Fibroblast of skin of right biceps (primary cell): Measurements from ENCODE around the gene ZNF697.
A peak's percentile ranks its signal among the peaks of the same experiment; 100 is the strongest.
"Not testable (repeated sequence)": the region's sequence is repeated elsewhere in the genome, so short reads cannot be mapped to it uniquely, and the experiment has no call there.

Experiments
- DNase-seq: peaks from one replicate; pipeline ENCODE4 v3.0.0-alpha.2; 2013

ZNF697 gene

GRCh38 chr1:119595606-119596005 lies 52.5 kb downstream of the ZNF697 start:
- DNase-seq = no peak

- DNase-seq = no peak
Measured at GRCh38 chr1:119595168-119595567, 52.9 kb downstream of the ZNF697 start.

- peak; percentile 51 for DNase-seq
Measured at GRCh38 chr1:119594376-119594775, 53.7 kb downstream of the ZNF697 start.

- no peak for DNase-seq
Measured at GRCh38 chr1:119593805-119594204, 54.3 kb downstream of the ZNF697 start.

- DNase-seq = no peak
Measured at GRCh38 chr1:119590393-119590792, 57.7 kb downstream of the ZNF697 start.

- no peak for DNase-seq
Measured at GRCh38 chr1:119588621-119589020, 59.4 kb downstream of the ZNF697 start.

GRCh38 chr1:119587341-119587740 lies 60.7 kb downstream of the ZNF697 start:
- peak; percentile 26 for DNase-seq

GRCh38 chr1:119585801-119586200 lies 62.3 kb downstream of the ZNF697 start:
- DNase-seq = not testable (repeated sequence)

GRCh38 chr1:119582801-119583200 lies 65.3 kb downstream of the ZNF697 start:
- peak; percentile 46 for DNase-seq

- DNase-seq = not testable (repeated sequence)
Measured at GRCh38 chr1:119581076-119581475, 67.0 kb downstream of the ZNF697 start.

GRCh38 chr1:119573886-119574285 lies 74.2 kb downstream of the ZNF697 start:
- DNase-seq = no peak

- not testable (repeated sequence) for DNase-seq
Measured at GRCh38 chr1:119569930-119570622, 78.0 kb downstream of the ZNF697 start.
